GM18502 (cell line): Measurements from ENCODE around the gene KIRREL3.

ENCODE experiments used
- ATAC-seq: cut with Tn5 transposase; IDR thresholded peaks from one replicate; pipeline ENCODE4 v1.9.1; 2021; ENCODE audit warnings: mild to moderate bottlenecking; ENCODE audit not compliant: unreplicated experiment, poor library complexity

The KIRREL3 gene

DNA sequence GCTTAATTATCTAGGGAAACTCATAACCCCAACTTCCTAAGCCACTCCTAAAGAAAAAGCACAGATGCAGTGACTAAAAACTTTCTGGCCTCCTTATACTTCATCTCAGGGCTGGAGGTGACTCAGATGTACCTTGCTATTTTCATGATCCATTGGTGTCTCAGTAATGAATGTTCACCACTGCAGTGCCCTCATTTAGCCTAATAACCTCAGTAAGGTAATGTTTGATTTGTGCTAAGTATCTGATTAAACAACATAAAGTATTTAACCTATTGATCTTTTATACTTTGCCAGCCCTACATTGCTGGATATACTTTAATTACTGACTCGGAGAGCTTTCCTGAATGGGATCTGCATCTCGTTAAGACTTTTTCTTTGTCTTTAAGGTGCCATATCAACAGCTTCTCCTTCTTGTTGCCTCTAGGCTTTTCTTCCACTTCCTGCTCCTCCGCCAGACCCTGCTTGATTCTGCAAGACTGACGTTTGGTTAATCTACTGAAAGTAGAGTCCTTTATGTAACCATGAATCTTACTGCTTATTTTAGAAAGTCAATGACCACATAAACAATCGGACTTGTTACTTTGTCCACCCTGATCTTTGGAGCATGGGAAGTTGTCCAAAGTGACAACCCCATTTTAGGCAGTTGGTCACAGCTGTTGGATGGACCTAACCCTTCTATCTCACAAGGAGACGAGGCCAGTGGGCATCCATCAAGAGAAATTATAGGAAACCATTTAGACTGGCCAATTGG, 342.1 kb downstream of the KIRREL3 start:
- no peak for ATAC-seq

DNA sequence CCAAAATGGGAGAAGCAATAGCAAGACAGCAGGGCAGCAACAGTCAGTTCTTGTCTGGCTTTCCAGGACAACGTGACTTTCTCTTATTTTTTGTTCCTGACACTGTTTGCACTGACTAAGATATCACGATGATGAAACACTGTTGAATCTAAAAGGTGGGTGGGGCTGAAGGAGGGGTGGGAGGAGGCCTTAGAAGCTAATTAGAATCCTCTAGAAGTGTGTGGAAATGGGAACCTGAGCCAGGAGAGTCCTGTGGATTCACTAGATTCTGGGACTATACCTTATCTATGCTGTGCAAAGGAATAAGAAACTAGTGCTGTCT, 344.8 kb downstream of the KIRREL3 start:
- no peak for ATAC-seq

GRCh38 chr11:126654886-126655806, 345.4 kb downstream of the KIRREL3 start:
- ATAC-seq: no peak

DNA sequence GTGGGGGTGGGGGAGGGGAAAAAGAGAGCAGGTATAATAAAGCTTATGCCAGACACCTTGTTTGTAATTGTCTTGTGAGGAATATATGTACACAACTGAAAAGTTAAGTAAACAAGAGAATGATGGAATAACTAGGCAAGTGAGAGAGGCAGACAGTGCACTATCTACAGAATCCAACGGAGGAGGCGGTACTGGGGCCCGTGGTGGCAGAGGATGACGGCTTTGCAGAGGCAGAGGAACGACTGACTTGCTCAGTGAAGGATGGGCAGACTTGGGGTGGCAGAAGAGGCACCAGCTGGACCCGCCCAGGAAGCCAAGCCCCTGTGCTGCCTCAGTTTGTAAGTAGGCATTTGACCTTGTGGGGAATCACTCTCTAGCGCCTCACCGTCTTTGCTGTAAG, 347.5 kb downstream of the KIRREL3 start:
- no peak for ATAC-seq

GRCh38 chr11:126647735-126648134, 352.8 kb downstream of the KIRREL3 start:
- ATAC-seq: no peak

GRCh38 chr11:126646701-126647557, 353.6 kb downstream of the KIRREL3 start:
- ATAC-seq: no peak

DNA sequence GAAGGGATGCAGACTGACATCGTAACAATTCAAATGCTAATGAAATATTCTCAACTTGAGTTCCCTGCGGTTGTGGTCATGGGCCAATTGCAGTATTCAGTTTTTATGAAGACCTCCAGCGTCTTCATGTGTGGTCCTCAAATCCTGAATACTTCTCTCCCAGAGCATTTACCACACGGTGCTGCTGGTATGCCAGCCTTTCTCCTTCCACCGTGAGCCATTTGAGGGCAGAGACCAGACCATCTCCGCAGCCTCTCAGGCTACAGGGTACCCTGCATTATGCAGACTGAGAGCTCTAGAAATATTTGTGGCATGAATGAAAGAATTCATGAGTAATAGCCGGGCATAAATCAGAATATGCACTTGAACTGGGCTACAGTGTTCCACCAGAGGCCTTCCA, 355.4 kb downstream of the KIRREL3 start:
- no peak for ATAC-seq

DNA sequence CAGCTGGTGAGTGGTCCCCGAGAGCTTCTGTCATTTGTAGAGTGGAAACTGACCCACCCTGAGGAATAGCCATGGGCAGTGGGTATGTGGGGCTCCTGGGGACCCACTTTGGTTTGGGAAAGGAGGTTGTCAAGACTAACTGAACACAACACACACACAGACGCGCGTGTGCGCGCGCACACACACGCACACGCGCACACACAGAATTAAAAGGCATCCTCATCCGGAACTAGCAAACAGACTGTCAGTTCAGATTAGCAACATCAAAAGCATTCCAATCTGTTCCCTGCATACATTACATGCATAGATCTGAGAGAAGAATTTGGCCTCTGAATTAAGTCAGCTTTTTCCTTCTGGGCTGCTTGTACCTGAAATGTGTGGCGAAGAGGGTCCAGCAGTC, 360.4 kb downstream of the KIRREL3 start:
- ATAC-seq: no peak

DNA sequence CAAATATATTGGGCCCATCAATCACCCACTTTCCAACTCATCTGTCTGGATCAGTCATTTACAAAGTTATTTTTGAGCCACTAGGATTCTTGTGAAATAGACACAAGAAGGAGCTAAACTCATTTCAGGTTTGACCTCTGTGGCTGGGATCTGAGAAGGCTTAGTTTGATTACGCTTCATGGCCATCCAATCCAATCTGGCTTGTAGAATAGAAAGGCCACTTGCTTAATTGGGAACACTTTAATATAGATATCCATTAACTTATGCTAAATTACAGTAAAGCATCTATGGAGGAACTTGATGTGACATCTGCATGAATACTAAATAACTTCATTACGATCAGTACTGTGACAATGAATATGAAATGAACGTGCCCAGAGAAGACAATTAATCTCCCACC, 360.9 kb downstream of the KIRREL3 start:
- no peak for ATAC-seq

- ATAC-seq: no peak
These were observed 361.9 kb downstream of the KIRREL3 start for GRCh38 chr11:126638648-126639047.

DNA sequence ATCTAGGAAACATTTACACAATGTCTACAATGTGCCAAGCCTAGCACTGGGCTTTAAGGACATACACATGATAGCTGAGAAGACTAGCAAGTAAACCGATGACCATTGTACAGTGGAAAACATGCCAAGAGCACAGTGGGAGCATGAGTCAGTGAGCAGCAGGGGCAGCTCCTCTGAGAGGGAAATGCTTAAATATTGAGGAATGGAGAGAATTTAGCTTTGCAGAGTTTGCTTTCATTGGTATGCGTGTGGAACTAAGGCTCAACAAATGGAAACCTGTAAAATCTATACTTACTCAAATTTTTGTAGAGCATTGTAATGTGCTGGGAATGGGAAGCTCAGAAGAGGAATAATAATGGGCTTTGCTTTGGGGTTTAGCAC, 362.8 kb downstream of the KIRREL3 start:
- no peak for ATAC-seq

DNA sequence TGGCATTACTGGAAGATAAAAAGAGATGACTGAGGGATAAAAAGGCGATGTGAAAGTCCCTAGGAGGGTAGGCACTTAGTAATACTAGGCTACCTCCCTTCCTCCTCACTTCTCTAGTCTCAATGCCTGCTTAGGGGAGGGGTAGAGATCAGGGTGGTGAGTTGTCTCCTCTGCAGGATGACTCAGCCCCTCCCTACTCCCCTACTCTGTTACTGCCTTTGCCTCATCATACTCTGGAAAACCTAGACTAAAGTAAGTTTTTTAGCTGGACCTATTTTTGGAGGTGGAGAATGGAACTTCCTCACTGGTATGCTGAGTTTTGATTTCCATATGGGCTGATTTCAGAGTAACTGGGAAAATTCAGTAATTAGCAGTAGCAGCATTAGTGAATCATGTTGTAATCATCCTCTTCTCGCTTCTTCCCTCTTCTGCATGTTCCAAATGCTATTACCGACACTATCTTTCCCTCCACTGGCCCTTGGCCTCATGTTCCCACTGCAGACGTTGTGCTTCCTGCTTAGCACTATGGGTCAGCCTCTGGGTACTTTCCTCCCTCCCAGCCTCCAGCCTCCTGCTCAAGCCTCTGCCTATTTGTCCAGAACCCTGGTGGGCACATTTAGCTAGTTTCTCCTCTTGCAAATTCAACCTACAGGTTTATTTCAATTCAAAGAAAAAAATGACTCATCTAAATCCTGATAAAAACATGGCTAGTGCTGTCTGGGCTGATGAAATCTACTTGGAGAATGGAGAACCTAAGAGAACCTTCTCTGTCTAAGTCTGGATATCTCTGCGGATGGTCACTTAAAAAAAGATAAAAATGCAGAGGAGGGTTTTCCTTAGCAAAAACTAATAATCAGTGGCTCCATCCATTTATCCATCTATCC, 363.4 kb downstream of the KIRREL3 start:
- ATAC-seq: no peak

GRCh38 chr11:126635511-126635910, 365.1 kb downstream of the KIRREL3 start:
- ATAC-seq: no peak

- no peak for ATAC-seq
These were observed 365.6 kb downstream of the KIRREL3 start for GRCh38 chr11:126634963-126635362.

- ATAC-seq: no peak
These were observed 367.2 kb downstream of the KIRREL3 start for GRCh38 chr11:126633330-126633729.

GRCh38 chr11:126630893-126631798, 369.4 kb downstream of the KIRREL3 start:
- no peak for ATAC-seq

DNA sequence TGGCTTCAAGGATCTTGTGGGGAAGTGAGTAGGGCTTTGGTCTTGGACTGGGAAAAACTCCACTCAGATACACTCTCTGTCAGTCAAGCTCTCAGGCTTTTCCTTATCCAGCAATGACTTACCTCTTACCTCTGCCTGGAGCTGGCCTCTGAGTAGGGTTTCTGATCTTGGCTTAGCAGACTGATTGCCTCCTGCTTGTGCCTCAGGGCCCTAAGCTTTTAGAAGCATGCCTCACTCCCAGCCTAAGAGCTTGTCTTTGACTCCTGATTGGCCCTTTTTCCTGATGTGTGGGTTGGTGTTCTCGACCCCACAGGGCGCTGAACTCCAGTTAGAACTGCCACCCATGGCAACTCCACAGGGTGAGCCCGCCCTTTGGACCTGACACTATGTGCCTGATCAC, 370.1 kb downstream of the KIRREL3 start:
- no peak for ATAC-seq

DNA sequence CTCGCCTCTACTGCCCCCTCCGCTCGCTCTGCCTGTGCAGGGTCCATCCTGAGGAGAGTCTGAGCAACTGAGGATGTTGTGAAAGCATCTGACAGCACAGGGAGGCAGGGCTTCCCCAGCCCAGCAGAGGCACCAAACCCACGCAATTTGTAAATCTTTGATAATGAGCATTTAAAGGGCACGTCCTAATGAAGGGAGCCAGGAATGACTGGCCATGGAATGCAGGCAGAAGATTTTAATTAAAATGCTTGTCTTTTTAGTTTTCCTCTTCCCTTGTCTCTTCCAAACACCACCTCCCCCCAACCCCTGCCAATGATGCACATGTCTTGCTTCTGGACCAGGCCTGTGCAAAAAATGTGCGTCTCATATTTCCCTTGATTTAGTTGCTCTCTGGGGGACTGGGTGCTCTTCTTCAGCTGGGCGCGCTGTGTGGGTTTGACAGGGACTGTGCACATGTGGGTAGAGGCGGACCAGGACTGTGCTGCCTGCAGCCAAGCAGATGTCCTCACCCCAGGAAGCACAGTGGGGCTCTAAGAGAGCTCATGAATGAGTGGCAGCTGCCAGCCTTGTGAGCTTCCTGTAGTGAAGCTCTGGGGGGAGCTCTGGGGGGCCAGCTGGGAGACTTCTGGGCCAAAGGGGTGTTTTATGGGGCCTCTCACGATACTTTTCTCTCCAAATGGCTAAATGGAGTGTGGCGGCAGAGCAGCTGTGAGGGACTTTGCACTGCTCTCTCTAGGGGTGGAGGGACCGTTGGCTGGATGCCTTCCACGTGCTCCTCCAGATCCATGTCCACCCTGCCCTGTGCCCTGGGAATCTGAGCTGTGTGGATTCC, 371.6 kb downstream of the KIRREL3 start:
- no peak for ATAC-seq
